ENCODE measurements around the gene TTC12.

Gene TTC12

GRCh38 chr11:113415343-113415742 is 101.0 kb downstream of the TTC12 start:
- DNase-seq (ENCODE audit: low spot score) (no peak), ATAC-seq (ENCODE audit: low read depth) (no peak)
- Histone ChIP-seq H3K4me1 (ENCODE audit: insufficient read depth, poor library complexity, severe bottlenecking) (no peaks in the 10 kb centered on the region), H3K36me3 (ENCODE audit: low read depth) (no peaks in the 10 kb centered on the region), H3K9me3 (ENCODE audit: severe bottlenecking) (no peaks in the 10 kb centered on the region), H3K27me3 (ENCODE audit: insufficient read depth, poor library complexity, severe bottlenecking) (no peaks in the 10 kb centered on the region), H3K27ac (ENCODE audit: poor library complexity, severe bottlenecking) (no peak overlapping the region), H3K4me3 (ENCODE audit: severe bottlenecking) (no peak overlapping the region)
- TF ChIP-seq CTCF (IDR thresholded peaks at IDR 0.05; ENCODE audit: poor library complexity, severe bottlenecking): no peak

All from RWPE2 (cell line).